Measurements from ENCODE around the gene POLR3C.
A peak's percentile ranks its signal among the peaks of the same experiment; 100 is the strongest.

Gene POLR3C, protein sequence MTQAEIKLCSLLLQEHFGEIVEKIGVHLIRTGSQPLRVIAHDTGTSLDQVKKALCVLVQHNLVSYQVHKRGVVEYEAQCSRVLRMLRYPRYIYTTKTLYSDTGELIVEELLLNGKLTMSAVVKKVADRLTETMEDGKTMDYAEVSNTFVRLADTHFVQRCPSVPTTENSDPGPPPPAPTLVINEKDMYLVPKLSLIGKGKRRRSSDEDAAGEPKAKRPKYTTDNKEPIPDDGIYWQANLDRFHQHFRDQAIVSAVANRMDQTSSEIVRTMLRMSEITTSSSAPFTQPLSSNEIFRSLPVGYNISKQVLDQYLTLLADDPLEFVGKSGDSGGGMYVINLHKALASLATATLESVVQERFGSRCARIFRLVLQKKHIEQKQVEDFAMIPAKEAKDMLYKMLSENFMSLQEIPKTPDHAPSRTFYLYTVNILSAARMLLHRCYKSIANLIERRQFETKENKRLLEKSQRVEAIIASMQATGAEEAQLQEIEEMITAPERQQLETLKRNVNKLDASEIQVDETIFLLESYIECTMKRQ

DNA sequence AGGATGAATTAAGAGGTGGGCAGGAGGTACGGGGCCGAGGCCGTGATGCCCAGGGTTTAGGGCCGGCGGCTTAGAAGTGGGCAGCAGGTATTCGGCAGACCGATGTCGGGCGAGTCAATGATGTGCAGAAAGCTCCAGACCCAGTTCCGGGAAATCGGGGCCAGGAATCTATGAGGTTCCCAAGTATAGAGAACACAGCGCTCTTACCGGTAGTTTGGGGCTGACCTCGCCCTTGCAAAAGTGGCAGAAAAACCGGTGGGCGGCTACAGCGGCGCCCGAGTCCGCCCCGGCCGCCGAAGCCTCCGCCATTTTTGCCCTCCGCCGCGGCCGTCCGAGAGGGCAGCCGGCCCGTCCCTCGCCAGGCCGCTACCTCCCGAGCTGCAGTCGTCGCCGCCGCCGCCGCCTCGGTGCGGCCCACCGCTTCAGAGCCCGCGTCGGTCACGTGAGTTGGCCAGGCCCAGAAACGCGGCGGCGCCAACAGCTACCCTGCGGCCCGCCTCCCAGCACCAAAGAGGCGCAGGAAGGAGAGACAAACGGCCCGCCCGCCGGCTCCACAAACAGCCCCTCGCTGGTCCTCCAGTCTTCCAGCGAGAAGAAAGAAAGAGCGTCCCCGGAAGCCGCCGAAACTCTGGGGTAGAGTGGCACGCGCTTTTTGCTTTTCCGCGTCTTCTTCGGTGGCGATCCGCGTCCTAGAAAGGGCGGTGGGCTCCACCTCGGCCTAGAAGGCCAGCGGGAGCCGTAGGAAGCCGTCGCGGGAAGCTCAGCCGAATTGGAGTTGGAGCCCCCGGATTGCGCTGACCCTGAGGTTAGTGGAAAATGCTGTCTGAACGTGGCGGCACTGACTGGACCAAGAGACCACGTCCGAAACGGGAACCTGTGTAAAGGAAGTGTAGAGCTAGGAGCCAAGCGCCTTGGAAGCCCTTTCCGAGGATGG is at the start of gene POLR3C, which contains the start of gene RNF115:
POLR3C (plus strand) TSS at position 636 of the 934 bp plus-strand sequence. CDS start 1,577 bp downstream, outside the sequence.
RNF115 (minus strand) TSS at position 531 of the 934 bp plus-strand sequence; CDS start at position 309, 222 bp downstream.
- peak; percentile 57 for DNase-seq (ENCODE audit: low read depth)
- peak within 1 kb of the TSS; percentile 61 for H3K4me3 ChIP-seq (ENCODE audit: low read depth, low read length)
- TF ChIP-seq, protein P1, sequence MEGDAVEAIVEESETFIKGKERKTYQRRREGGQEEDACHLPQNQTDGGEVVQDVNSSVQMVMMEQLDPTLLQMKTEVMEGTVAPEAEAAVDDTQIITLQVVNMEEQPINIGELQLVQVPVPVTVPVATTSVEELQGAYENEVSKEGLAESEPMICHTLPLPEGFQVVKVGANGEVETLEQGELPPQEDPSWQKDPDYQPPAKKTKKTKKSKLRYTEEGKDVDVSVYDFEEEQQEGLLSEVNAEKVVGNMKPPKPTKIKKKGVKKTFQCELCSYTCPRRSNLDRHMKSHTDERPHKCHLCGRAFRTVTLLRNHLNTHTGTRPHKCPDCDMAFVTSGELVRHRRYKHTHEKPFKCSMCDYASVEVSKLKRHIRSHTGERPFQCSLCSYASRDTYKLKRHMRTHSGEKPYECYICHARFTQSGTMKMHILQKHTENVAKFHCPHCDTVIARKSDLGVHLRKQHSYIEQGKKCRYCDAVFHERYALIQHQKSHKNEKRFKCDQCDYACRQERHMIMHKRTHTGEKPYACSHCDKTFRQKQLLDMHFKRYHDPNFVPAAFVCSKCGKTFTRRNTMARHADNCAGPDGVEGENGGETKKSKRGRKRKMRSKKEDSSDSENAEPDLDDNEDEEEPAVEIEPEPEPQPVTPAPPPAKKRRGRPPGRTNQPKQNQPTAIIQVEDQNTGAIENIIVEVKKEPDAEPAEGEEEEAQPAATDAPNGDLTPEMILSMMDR (IDR thresholded peaks at IDR 0.05; ENCODE audit: control insufficient read depth, extremely low read depth, insufficient read depth): no peak

DNA sequence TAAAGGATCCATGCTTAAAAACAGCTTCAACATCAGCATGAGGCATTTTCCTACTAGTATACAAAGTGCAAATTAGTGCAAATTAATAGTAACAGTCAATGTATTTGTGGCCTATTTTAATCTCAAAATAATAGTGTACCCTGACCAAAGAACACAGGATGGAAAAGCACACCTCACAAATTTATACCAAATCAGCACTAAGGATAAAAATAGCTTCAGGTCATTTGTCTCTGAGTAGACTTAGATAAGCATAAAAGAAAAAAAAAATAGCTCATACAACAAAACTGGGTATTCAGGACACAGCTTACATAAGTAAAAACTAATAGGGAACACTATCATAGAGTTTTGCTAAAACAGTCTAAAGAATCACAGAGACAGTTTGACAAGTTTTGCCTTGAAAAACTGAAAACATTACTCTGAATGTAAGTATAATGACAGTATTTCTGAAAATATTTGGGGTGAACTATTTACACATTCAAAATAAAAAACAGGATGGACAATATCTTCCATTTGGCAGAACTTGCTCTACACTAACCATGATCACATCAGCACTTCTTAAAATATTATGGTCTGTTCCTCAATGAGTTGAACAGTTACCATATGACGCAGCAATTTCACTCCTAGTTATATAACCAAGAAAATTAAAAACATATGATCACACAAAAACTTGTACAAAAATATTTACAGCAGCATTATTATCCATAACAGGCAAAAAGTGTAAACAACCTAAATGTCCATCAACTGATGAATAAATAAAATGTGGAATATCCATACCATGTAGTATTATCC is 46.4 kb upstream of the POLR3C start:
- TF ChIP-seq, protein P1 (IDR thresholded peaks at IDR 0.05; ENCODE audit: control insufficient read depth, extremely low read depth, insufficient read depth): no peak
- DNase-seq (ENCODE audit: low read depth): no peak
- H3K4me3 ChIP-seq (ENCODE audit: low read depth, low read length): no peak overlapping the region

DNA sequence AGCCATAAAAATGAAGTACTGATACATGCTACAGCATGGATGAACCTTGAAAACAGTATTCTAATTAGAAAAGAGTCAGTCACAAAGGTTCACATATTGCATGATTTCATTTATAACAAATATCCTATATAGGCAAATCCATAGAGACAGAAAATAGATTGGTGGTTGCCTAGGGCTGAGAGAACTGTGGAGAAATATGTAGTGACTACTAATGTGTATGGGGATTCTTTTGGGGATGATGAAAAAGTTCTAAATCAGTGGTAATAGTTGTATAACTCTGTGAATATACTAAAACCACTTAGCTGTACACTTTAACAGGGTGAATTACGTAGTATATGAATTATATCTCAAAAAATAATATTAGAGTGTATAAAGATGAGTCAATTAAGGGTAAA is 45.9 kb upstream of the POLR3C start:
- DNase-seq (ENCODE audit: low read depth): no peak
- no peak overlapping the region for H3K4me3 ChIP-seq (ENCODE audit: low read depth, low read length)
- TF ChIP-seq, protein P1 (IDR thresholded peaks at IDR 0.05; ENCODE audit: control insufficient read depth, extremely low read depth, insufficient read depth): no peak

DNA sequence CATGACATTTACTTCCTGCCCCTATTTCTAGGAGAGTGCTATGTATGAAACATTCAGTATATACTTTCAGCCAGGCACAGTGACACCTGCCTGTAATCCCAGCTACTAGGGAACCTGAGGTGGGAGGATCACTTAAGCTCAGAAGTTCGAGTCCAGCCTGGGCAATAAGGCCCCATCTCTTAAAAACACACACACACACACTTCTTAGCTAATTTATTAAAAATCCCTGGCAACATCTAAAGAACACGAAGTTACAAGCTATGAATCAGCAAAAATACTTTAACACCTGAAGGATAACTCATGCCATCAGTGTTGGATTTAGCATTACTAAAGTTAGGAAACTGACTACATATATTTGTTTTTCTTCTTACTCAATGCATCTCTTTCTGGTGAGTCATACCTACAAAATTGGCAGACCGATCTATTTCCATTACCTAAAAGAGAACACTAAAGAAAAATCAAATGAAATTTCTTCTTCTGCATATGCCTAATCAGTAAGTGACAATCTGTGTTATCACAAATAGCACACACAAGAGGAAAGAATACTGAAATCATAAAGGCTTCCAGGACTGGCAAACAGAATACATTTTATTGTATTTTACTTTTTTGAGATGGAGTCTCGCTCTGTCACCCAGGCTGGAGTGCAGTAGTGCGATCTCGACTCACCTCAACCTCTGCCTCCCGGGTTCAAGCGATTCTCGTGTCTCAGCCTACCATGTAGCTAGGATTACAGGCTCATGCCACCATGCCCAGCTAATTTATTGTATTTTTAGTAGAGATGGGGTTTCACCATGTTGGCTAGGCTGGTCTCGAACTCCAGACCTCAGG is 41.5 kb upstream of the POLR3C start:
- no peak overlapping the region for H3K4me3 ChIP-seq (ENCODE audit: low read depth, low read length)
- DNase-seq (ENCODE audit: low read depth): peak; percentile 53
- TF ChIP-seq, protein P1 (IDR thresholded peaks at IDR 0.05; ENCODE audit: control insufficient read depth, extremely low read depth, insufficient read depth): no peak

DNA sequence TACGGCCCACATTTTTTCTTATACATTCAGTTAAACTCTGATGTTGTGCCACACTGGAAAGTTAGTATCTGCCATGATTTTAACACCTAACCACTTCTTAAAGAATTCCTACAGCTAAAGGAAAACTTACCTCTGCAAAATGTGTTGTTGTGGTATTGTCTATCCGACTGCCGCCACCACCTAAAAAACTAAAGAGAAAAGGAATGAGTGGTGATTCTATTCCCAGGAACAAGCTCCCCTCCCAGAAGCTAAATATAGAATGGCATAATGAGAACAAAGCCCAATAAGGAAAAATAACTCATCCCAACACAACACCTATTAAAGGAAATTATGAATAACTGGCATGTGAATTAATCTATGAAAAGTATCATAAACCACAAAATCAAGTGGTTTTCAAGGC is 39.6 kb upstream of the POLR3C start:
- no peak overlapping the region for H3K4me3 ChIP-seq (ENCODE audit: low read depth, low read length)
- DNase-seq (ENCODE audit: low read depth): no peak
- TF ChIP-seq, protein P1 (IDR thresholded peaks at IDR 0.05; ENCODE audit: control insufficient read depth, extremely low read depth, insufficient read depth): no peak

Data from LNCaP clone FGC (cell line).